ENCODE measurements around the gene VGLL4.
"Not testable (repeated sequence)": the region's sequence is repeated elsewhere in the genome, so short reads cannot be mapped to it uniquely, and the experiment has no call there.

Gene VGLL4

GRCh38 chr3:11596387-11596786 is 47.3 kb downstream of the VGLL4 start:
- Histone ChIP-seq H2AK5ac (ENCODE audit: low read length) (no peak overlapping the region), H3K9ac (ENCODE audit: low read length) (no peak overlapping the region), H4K8ac (ENCODE audit: low read depth, low read length) (no peak overlapping the region), H3K27ac (ENCODE audit: low read depth, low read length) (no peak overlapping the region), H3K18ac (ENCODE audit: low read length) (no peak overlapping the region), H3K4ac (ENCODE audit: low read depth, low read length) (no peak overlapping the region), H3K36me3 (ENCODE audit: control insufficient read depth, insufficient read depth, low read length) (no peaks in the 10 kb centered on the region), H4K5ac (ENCODE audit: low read length) (no peak overlapping the region), H3K79me2 (ENCODE audit: control insufficient read depth, insufficient read depth, low read length) (peaks cover 33% of the 10 kb centered on the region), H3K4me3 (ENCODE audit: low read length) (no peak overlapping the region), H3K4me1 (ENCODE audit: control insufficient read depth, low read depth, low read length) (peaks cover 17% of the 10 kb centered on the region), H3K4me2 (ENCODE audit: low read length) (no peak overlapping the region), H2BK120ac (ENCODE audit: low read depth, low read length) (no peak overlapping the region), H2BK5ac (ENCODE audit: low read length) (no peak overlapping the region), H3K23ac (ENCODE audit: low read length) (no peak overlapping the region), H3K56ac (ENCODE audit: low read length) (no peak overlapping the region), H2BK15ac (replicated peaks; ENCODE audit: low read depth) (no peak overlapping the region), H3K79me1 (ENCODE audit: low read length) (peaks cover 17% of the 10 kb centered on the region), H3K27me3 (ENCODE audit: insufficient read depth, low read length, poor library complexity) (no peaks in the 10 kb centered on the region)
- no peak for DNase-seq
- no CpG with 5 or more reads among the region's 7 CpGs for WGBS (ENCODE audit: extremely low coverage, insufficient coverage, low lambda C conversion rate)

GRCh38 chr3:11595024-11595423 is 48.7 kb downstream of the VGLL4 start:
- H3K56ac ChIP-seq (ENCODE audit: low read length); H3K27me3 ChIP-seq (ENCODE audit: insufficient read depth, low read length, poor library complexity); H4K5ac ChIP-seq (ENCODE audit: low read length); H3K4me3 ChIP-seq (ENCODE audit: low read length); H3K9ac ChIP-seq (ENCODE audit: low read length); H2BK15ac ChIP-seq (replicated peaks; ENCODE audit: low read depth); H2BK120ac ChIP-seq (ENCODE audit: low read depth, low read length); H3K4ac ChIP-seq (ENCODE audit: low read depth, low read length); H4K8ac ChIP-seq (ENCODE audit: low read depth, low read length); H2BK5ac ChIP-seq (ENCODE audit: low read length); H3K18ac ChIP-seq (ENCODE audit: low read length); H3K36me3 ChIP-seq (ENCODE audit: control insufficient read depth, insufficient read depth, low read length); H2AK5ac ChIP-seq (ENCODE audit: low read length); H3K27ac ChIP-seq (ENCODE audit: low read depth, low read length); DNase-seq; H3K4me2 ChIP-seq (ENCODE audit: low read length); H3K23ac ChIP-seq (ENCODE audit: low read length): not testable (repeated sequence)
- Histone ChIP-seq H3K79me1 (ENCODE audit: low read length) (peaks cover 24% of the 10 kb centered on the region), H3K4me1 (ENCODE audit: control insufficient read depth, low read depth, low read length) (peaks cover 20% of the 10 kb centered on the region), H3K79me2 (ENCODE audit: control insufficient read depth, insufficient read depth, low read length) (peaks cover 42% of the 10 kb centered on the region)
- WGBS (ENCODE audit: extremely low coverage, insufficient coverage, low lambda C conversion rate): no CpG with 5 or more reads among the region's 5 CpGs

- Histone ChIP-seq H3K18ac (ENCODE audit: low read length) (peak overlapping the region; percentile 18), H3K79me1 (ENCODE audit: low read length) (peaks cover 30% of the 10 kb centered on the region), H3K4me1 (ENCODE audit: control insufficient read depth, low read depth, low read length) (peaks cover 23% of the 10 kb centered on the region), H2BK15ac (replicated peaks; ENCODE audit: low read depth) (no peak overlapping the region), H3K79me2 (ENCODE audit: control insufficient read depth, insufficient read depth, low read length) (peaks cover 56% of the 10 kb centered on the region), H3K4me2 (ENCODE audit: low read length) (no peak overlapping the region), H3K27ac (ENCODE audit: low read depth, low read length) (no peak overlapping the region), H4K8ac (ENCODE audit: low read depth, low read length) (no peak overlapping the region), H3K36me3 (ENCODE audit: control insufficient read depth, insufficient read depth, low read length) (no peaks in the 10 kb centered on the region), H4K5ac (ENCODE audit: low read length) (no peak overlapping the region), H3K56ac (ENCODE audit: low read length) (peak overlapping the region; percentile 20), H3K4me3 (ENCODE audit: low read length) (no peak overlapping the region), H3K27me3 (ENCODE audit: insufficient read depth, low read length, poor library complexity) (no peaks in the 10 kb centered on the region), H3K9ac (ENCODE audit: low read length) (no peak overlapping the region), H3K23ac (ENCODE audit: low read length) (no peak overlapping the region), H2BK5ac (ENCODE audit: low read length) (no peak overlapping the region), H2BK120ac (ENCODE audit: low read depth, low read length) (no peak overlapping the region), H3K4ac (ENCODE audit: low read depth, low read length) (no peak overlapping the region), H2AK5ac (ENCODE audit: low read length) (no peak overlapping the region)
- WGBS (ENCODE audit: extremely low coverage, insufficient coverage, low lambda C conversion rate): no CpG with 5 or more reads among the region's 10 CpGs
- no peak for DNase-seq
Measured at GRCh38 chr3:11593318-11594034, 50.2 kb downstream of the VGLL4 start.

- H3K79me1 ChIP-seq (ENCODE audit: low read length): peaks cover 38% of the 10 kb centered on the region
- no CpG with 5 or more reads among the region's 14 CpGs for WGBS (ENCODE audit: extremely low coverage, insufficient coverage, low lambda C conversion rate)
- H3K36me3 ChIP-seq (ENCODE audit: control insufficient read depth, insufficient read depth, low read length): no peaks in the 10 kb centered on the region
- no peak for DNase-seq
- no peak overlapping the region for H2BK15ac ChIP-seq (replicated peaks; ENCODE audit: low read depth)
- no peaks in the 10 kb centered on the region for H3K27me3 ChIP-seq (ENCODE audit: insufficient read depth, low read length, poor library complexity)
- H3K56ac ChIP-seq (ENCODE audit: low read length): peak overlapping the region; percentile 65
- peak overlapping the region; percentile 67 for H3K27ac ChIP-seq (ENCODE audit: low read depth, low read length)
- H4K8ac ChIP-seq (ENCODE audit: low read depth, low read length): no peak overlapping the region
- H2BK5ac ChIP-seq (ENCODE audit: low read length): peak overlapping the region; percentile 20
- H3K23ac ChIP-seq (ENCODE audit: low read length): no peak overlapping the region
- peaks cover 23% of the 10 kb centered on the region for H3K4me1 ChIP-seq (ENCODE audit: control insufficient read depth, low read depth, low read length)
- no peak overlapping the region for H3K4me3 ChIP-seq (ENCODE audit: low read length)
- H2BK120ac ChIP-seq (ENCODE audit: low read depth, low read length): no peak overlapping the region
- peak overlapping the region; percentile 34 for H3K9ac ChIP-seq (ENCODE audit: low read length)
- no peak overlapping the region for H3K4me2 ChIP-seq (ENCODE audit: low read length)
- no peak overlapping the region for H4K5ac ChIP-seq (ENCODE audit: low read length)
- H3K79me2 ChIP-seq (ENCODE audit: control insufficient read depth, insufficient read depth, low read length): peaks cover 60% of the 10 kb centered on the region
- H3K18ac ChIP-seq (ENCODE audit: low read length): no peak overlapping the region
- H3K4ac ChIP-seq (ENCODE audit: low read depth, low read length): no peak overlapping the region
- no peak overlapping the region for H2AK5ac ChIP-seq (ENCODE audit: low read length)
Measured at GRCh38 chr3:11592445-11593298, 51.0 kb downstream of the VGLL4 start.

- H4K8ac ChIP-seq (ENCODE audit: low read depth, low read length): no peak overlapping the region
- H3K18ac ChIP-seq (ENCODE audit: low read length): peak overlapping the region; percentile 52
- H3K4me2 ChIP-seq (ENCODE audit: low read length): peak overlapping the region; percentile 16
- H3K4ac ChIP-seq (ENCODE audit: low read depth, low read length): peak overlapping the region; percentile 8
- peak overlapping the region; percentile 65 for H3K56ac ChIP-seq (ENCODE audit: low read length)
- peak; percentile 98 for DNase-seq
- H3K27ac ChIP-seq (ENCODE audit: low read depth, low read length): peak overlapping the region; percentile 84
- H3K27me3 ChIP-seq (ENCODE audit: insufficient read depth, low read length, poor library complexity): no peaks in the 10 kb centered on the region
- H3K36me3 ChIP-seq (ENCODE audit: control insufficient read depth, insufficient read depth, low read length): no peaks in the 10 kb centered on the region
- no CpG with 5 or more reads among the region's 9 CpGs for WGBS (ENCODE audit: extremely low coverage, insufficient coverage, low lambda C conversion rate)
- H3K23ac ChIP-seq (ENCODE audit: low read length): peak overlapping the region; percentile 73
- peak overlapping the region; percentile 41 for H4K5ac ChIP-seq (ENCODE audit: low read length)
- H3K79me1 ChIP-seq (ENCODE audit: low read length): peaks cover 39% of the 10 kb centered on the region
- H2BK15ac ChIP-seq (replicated peaks; ENCODE audit: low read depth): no peak overlapping the region
- no peak overlapping the region for H2BK120ac ChIP-seq (ENCODE audit: low read depth, low read length)
- peaks cover 63% of the 10 kb centered on the region for H3K79me2 ChIP-seq (ENCODE audit: control insufficient read depth, insufficient read depth, low read length)
- H2BK5ac ChIP-seq (ENCODE audit: low read length): peak overlapping the region; percentile 69
- no peak overlapping the region for H2AK5ac ChIP-seq (ENCODE audit: low read length)
- peak overlapping the region; percentile 68 for H3K9ac ChIP-seq (ENCODE audit: low read length)
- H3K4me3 ChIP-seq (ENCODE audit: low read length): no peak overlapping the region
- peaks cover 23% of the 10 kb centered on the region for H3K4me1 ChIP-seq (ENCODE audit: control insufficient read depth, low read depth, low read length)
Measured at GRCh38 chr3:11591391-11592282, 52.1 kb downstream of the VGLL4 start.

Data from mesendoderm (in vitro differentiated cells).